Stimulated activated CD8-positive, alpha-beta memory T cell treated with anti-CD3 and anti-CD28 coated beads, Interleukin-15, amount 100 ng/mL, for 1 hour (primary cell): ENCODE measurements around the gene ZNF700.
"Not testable (repeated sequence)": the region's sequence is repeated elsewhere in the genome, so short reads cannot be mapped to it uniquely, and the experiment has no call there.

Experiments used
- DNase-seq: peaks from one replicate; pipeline ENCODE4 v3.0.0-alpha.2; 2020; ENCODE audit warnings: low read depth

Gene ZNF700

GRCh38 chr19:11941361-11941887, 16.5 kb downstream of the ZNF700 start:
- DNase-seq, result not testable (repeated sequence)

- DNase-seq, result no peak
These were observed 17.3 kb downstream of the ZNF700 start for GRCh38 chr19:11942008-11942842.

GRCh38 chr19:11942843-11943108, 17.9 kb downstream of the ZNF700 start:
- DNase-seq, result no peak

- no peak for DNase-seq
These were observed 19.7 kb downstream of the ZNF700 start for GRCh38 chr19:11944656-11945055.

GRCh38 chr19:11948646-11949045, 23.7 kb downstream of the ZNF700 start:
- DNase-seq, result no peak

GRCh38 chr19:11949201-11949600, 24.3 kb downstream of the ZNF700 start:
- no peak for DNase-seq

GRCh38 chr19:11949614-11950080, 24.7 kb downstream of the ZNF700 start:
- not testable (repeated sequence) for DNase-seq

GRCh38 chr19:11950312-11950711, 25.4 kb downstream of the ZNF700 start:
- DNase-seq, result no peak

- DNase-seq, result peak; percentile 60
These were observed 38.9 kb downstream of the ZNF700 start for GRCh38 chr19:11963566-11964355.

GRCh38 chr19:11964496-11964857, 39.6 kb downstream of the ZNF700 start:
- DNase-seq, result no peak

GRCh38 chr19:11964858-11965645, 40.1 kb downstream of the ZNF700 start, which contains the start of gene ZNF763:
ZNF763 (plus strand) TSS chr19:11965040; CDS start chr19:11965209, 169 bp downstream.
- peak; percentile 79 for DNase-seq

- no peak for DNase-seq
These were observed 45.3 kb downstream of the ZNF700 start for GRCh38 chr19:11970174-11970573.

- DNase-seq, result no peak
These were observed 46.1 kb downstream of the ZNF700 start for GRCh38 chr19:11971041-11971440.

- no peak for DNase-seq
These were observed 48.3 kb downstream of the ZNF700 start for GRCh38 chr19:11973019-11973810.

GRCh38 chr19:11978492-11979100, 53.7 kb downstream of the ZNF700 start:
- no peak for DNase-seq

- DNase-seq, result no peak
These were observed 54.6 kb downstream of the ZNF700 start for GRCh38 chr19:11979527-11979926.

GRCh38 chr19:11982526-11982925, 57.6 kb downstream of the ZNF700 start:
- DNase-seq, result no peak

- no peak for DNase-seq
These were observed 60.1 kb downstream of the ZNF700 start for GRCh38 chr19:11984986-11985385.

GRCh38 chr19:11986754-11987153, 61.8 kb downstream of the ZNF700 start:
- no peak for DNase-seq

- peak; percentile 81 for DNase-seq
These were observed 62.7 kb downstream of the ZNF700 start for GRCh38 chr19:11987405-11988281.
